Measurements from ENCODE around the gene MAP3K21.

GRCh38 chr1:233354983-233355382 lies 27.5 kb downstream of the MAP3K21 start:
- TF ChIP-seq TRIM25 (IDR thresholded peaks at IDR 0.05; ENCODE audit: borderline replicate concordance) (no peak), ZZZ3 (IDR thresholded peaks at IDR 0.05) (no peak), KDM1A (IDR thresholded peaks at IDR 0.05) (no peak), TRIM28 (IDR thresholded peaks at IDR 0.05) (no peak), ZNF408 (CRISPR knock-in tag; IDR thresholded peaks at IDR 0.05; ENCODE audit: low read depth) (no peak), UBTF (IDR thresholded peaks at IDR 0.05; ENCODE audit: borderline replicate concordance in 1 of 2, low read depth in 2 of 2, low read length in 2 of 2) (no peak), PML (IDR thresholded peaks at IDR 0.05; ENCODE audit: low read length) (no peak), ZSCAN29 (IDR thresholded peaks at IDR 0.05) (no peak), RFX5 (IDR thresholded peaks at IDR 0.05; ENCODE audit: low read depth, low read length) (no peak)
- TF ChIP-seq, protein P1, sequence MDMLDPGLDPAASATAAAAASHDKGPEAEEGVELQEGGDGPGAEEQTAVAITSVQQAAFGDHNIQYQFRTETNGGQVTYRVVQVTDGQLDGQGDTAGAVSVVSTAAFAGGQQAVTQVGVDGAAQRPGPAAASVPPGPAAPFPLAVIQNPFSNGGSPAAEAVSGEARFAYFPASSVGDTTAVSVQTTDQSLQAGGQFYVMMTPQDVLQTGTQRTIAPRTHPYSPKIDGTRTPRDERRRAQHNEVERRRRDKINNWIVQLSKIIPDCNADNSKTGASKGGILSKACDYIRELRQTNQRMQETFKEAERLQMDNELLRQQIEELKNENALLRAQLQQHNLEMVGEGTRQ (CRISPR knock-in tag; IDR thresholded peaks at IDR 0.05): no peak
- TF ChIP-seq, protein P2, sequence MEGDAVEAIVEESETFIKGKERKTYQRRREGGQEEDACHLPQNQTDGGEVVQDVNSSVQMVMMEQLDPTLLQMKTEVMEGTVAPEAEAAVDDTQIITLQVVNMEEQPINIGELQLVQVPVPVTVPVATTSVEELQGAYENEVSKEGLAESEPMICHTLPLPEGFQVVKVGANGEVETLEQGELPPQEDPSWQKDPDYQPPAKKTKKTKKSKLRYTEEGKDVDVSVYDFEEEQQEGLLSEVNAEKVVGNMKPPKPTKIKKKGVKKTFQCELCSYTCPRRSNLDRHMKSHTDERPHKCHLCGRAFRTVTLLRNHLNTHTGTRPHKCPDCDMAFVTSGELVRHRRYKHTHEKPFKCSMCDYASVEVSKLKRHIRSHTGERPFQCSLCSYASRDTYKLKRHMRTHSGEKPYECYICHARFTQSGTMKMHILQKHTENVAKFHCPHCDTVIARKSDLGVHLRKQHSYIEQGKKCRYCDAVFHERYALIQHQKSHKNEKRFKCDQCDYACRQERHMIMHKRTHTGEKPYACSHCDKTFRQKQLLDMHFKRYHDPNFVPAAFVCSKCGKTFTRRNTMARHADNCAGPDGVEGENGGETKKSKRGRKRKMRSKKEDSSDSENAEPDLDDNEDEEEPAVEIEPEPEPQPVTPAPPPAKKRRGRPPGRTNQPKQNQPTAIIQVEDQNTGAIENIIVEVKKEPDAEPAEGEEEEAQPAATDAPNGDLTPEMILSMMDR (IDR thresholded peaks at IDR 0.05 in 2 of 3, conservative IDR thresholded peaks at IDR 0.05 in 1 of 3; ENCODE audit: insufficient read depth in 2 of 3, low read depth in 1 of 3, low read length in 3 of 3): no peak
- TF ChIP-seq, protein P3, sequence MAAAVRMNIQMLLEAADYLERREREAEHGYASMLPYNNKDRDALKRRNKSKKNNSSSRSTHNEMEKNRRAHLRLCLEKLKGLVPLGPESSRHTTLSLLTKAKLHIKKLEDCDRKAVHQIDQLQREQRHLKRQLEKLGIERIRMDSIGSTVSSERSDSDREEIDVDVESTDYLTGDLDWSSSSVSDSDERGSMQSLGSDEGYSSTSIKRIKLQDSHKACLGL (CRISPR knock-in tag; IDR thresholded peaks at IDR 0.05; ENCODE audit: borderline replicate concordance, poor library complexity, severe bottlenecking): no peak
